Measurements from ENCODE around the gene NR1D1.

The NR1D1 gene

GRCh38 chr17:40097087-40097486, 3.3 kb downstream of the NR1D1 start:
- no peak for TF ChIP-seq CTCF (IDR thresholded peaks at IDR 0.05)

- no peak for TF ChIP-seq CTCF (IDR thresholded peaks at IDR 0.05)
These were observed 4.2 kb downstream of the NR1D1 start for GRCh38 chr17:40095944-40096791.

GRCh38 chr17:40095351-40095943, 4.9 kb downstream of the NR1D1 start:
- TF ChIP-seq CTCF (IDR thresholded peaks at IDR 0.05), result no peak

- TF ChIP-seq CTCF (IDR thresholded peaks at IDR 0.05), result no peak
These were observed 5.5 kb downstream of the NR1D1 start for GRCh38 chr17:40094874-40095273.

- TF ChIP-seq CTCF (IDR thresholded peaks at IDR 0.05), result no peak
These were observed 6.7 kb downstream of the NR1D1 start for GRCh38 chr17:40093580-40094201.

GRCh38 chr17:40093005-40093579, 7.3 kb downstream of the NR1D1 start:
- TF ChIP-seq CTCF (IDR thresholded peaks at IDR 0.05), result no peak

- TF ChIP-seq CTCF (IDR thresholded peaks at IDR 0.05), result no peak
These were observed 7.8 kb downstream of the NR1D1 start for GRCh38 chr17:40092581-40092980.
